HG03135 (cell line): ENCODE data around the gene CHST15.

Source experiments
- ATAC-seq: cut with Tn5 transposase; IDR thresholded peaks from one replicate; pipeline ENCODE4 v1.9.1; 2021; ENCODE audit warnings: mild to moderate bottlenecking, moderate library complexity; ENCODE audit not compliant: unreplicated experiment

The CHST15 gene

GRCh38 chr10:123974406-123974805, 119.0 kb downstream of the CHST15 start:
- no peak for ATAC-seq

GRCh38 chr10:123972481-123973401, 120.7 kb downstream of the CHST15 start:
- ATAC-seq, result no peak

- ATAC-seq, result no peak
These were observed 122.5 kb downstream of the CHST15 start for GRCh38 chr10:123970927-123971286.

- ATAC-seq, result no peak
These were observed 123.0 kb downstream of the CHST15 start for GRCh38 chr10:123970207-123970926.

GRCh38 chr10:123967626-123968243, 125.7 kb downstream of the CHST15 start:
- no peak for ATAC-seq

GRCh38 chr10:123966896-123967231, 126.5 kb downstream of the CHST15 start:
- ATAC-seq, result no peak

- no peak for ATAC-seq
These were observed 127.2 kb downstream of the CHST15 start for GRCh38 chr10:123965973-123966895.

GRCh38 chr10:123964953-123965352, 128.4 kb downstream of the CHST15 start:
- ATAC-seq, result no peak

GRCh38 chr10:123962756-123963530, 130.5 kb downstream of the CHST15 start:
- no peak for ATAC-seq

GRCh38 chr10:123958241-123958640, 135.2 kb downstream of the CHST15 start:
- no peak for ATAC-seq
